Glomerular endothelial cell (primary cell): ENCODE measurements around the gene NHEJ1. TPM values are rescaled to one million over a fixed set of nuclear protein-coding genes. Genes with fewer than 3 reads are reported as not detected.
"Not testable (repeated sequence)": the region's sequence is repeated elsewhere in the genome, so short reads cannot be mapped to it uniquely, and the experiment has no call there.

Source experiments
- DNase-seq: peaks from one replicate; pipeline ENCODE4 v3.0.0-alpha.2; 2011; ENCODE audit warnings: low read depth, low spot score; ENCODE audit errors: extremely low read depth
- total RNA-seq: library from RNA; depleted of rRNA; stranded (reverse); fragments of >200 nt; gene quantifications from 2 replicates; pipeline ENCODE4 v1.2.3, GENCODE V29; 2015

Gene NHEJ1
- 18.3 and 21.0 TPM in 2 replicates for total RNA-seq

- DNase-seq = no peak
These were observed at the start of gene NHEJ1 for GRCh38 chr2:219160186-219161017. Gene NHEJ1, minus strand, starts transcription at chr2:219160815. Its CDS starts 2,453 bp downstream, at chr2:219158362.

GRCh38 chr2:219209236-219210195 lies 48.9 kb upstream of the NHEJ1 start:
- DNase-seq = no peak

- DNase-seq = no peak
These were observed 47.5 kb upstream of the NHEJ1 start for GRCh38 chr2:219207884-219208740.

GRCh38 chr2:219207134-219207883 lies 46.7 kb upstream of the NHEJ1 start:
- no peak for DNase-seq

GRCh38 chr2:219206328-219207133 lies 45.9 kb upstream of the NHEJ1 start, which contains the start of gene ZFAND2B:
Gene ZFAND2B, plus strand, starts transcription at chr2:219206782. Its CDS starts 206 bp downstream, at chr2:219206988.
- no peak for DNase-seq

- DNase-seq = no peak
These were observed 45.3 kb upstream of the NHEJ1 start for GRCh38 chr2:219205981-219206327.

GRCh38 chr2:219205165-219205538 lies 44.5 kb upstream of the NHEJ1 start:
- no peak for DNase-seq

GRCh38 chr2:219204425-219205164 lies 44.0 kb upstream of the NHEJ1 start:
- DNase-seq = no peak

GRCh38 chr2:219201331-219201730 lies 40.7 kb upstream of the NHEJ1 start:
- not testable (repeated sequence) for DNase-seq

GRCh38 chr2:219200502-219201326 lies 40.1 kb upstream of the NHEJ1 start:
- not testable (repeated sequence) for DNase-seq

- DNase-seq = no peak
These were observed 39.0 kb upstream of the NHEJ1 start for GRCh38 chr2:219199470-219200211.

- no peak for DNase-seq
These were observed 38.4 kb upstream of the NHEJ1 start for GRCh38 chr2:219198974-219199373.

GRCh38 chr2:219197388-219197787 lies 36.8 kb upstream of the NHEJ1 start:
- DNase-seq = no peak

GRCh38 chr2:219186754-219187456 lies 26.3 kb upstream of the NHEJ1 start:
- no peak for DNase-seq

GRCh38 chr2:219184121-219184520 lies 23.5 kb upstream of the NHEJ1 start:
- no peak for DNase-seq

- DNase-seq = no peak
These were observed 22.6 kb upstream of the NHEJ1 start for GRCh38 chr2:219183151-219183772.
